Subcutaneous adipose tissue (tissue), 4 donors: Measurements from ENCODE around the gene IDI1. TPM values are rescaled to one million over a fixed set of nuclear protein-coding genes. Genes with fewer than 3 reads are reported as not detected.

ENCODE experiments used
- total RNA-seq, 4 donors: library from RNA; depleted of rRNA; stranded (reverse); fragments of >200 nt; gene quantifications; one replicate each; pipeline ENCODE4 v1.1.0, GENCODE V29; 2016
- TF ChIP-seq, protein P1 (sequence below): fragments of 450-650 bp; IDR thresholded peaks from one replicate; pipeline ENCODE4 v1.5.1; 2016; ENCODE audit warnings: low read depth, mild to moderate bottlenecking, control low read depth, antibody characterized with exemption, moderate library complexity

IDI1 gene
- total RNA-seq, 4 donors from 2014 or later, result 42.7 to 74.5 (median 55.2) TPM

DNA sequence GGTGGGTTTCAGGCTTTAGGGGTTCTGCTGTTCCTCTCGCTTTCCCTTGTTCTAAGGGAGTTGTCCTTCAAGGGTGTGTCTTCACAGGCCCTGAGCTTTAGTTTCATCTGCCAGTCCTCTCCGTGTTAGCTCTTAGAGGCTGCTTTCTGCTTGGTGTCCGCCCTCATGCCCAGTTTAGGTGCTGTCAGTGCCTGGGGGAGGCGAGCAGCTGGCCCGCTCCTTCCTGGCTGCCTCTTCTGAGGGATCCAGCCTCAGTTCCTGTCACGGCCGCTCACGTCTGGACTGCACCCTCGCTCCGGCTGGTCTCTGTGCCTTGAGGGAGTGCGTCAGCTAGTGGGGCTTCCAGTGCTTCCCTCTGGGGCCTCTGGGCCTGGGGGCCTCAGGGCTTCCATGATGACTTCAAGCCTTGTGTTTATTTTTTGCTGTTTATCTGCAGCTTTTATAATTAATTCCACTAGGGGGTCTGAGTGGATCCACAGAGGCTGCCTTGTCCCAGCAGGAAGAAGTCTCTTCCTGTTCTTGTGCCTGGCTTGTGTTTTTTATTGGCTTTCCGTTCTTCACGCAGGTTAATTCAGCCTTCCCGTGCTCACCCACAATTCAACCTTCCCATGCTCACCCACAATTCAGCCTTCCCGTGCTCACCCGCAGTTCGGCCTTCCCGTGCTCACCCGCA, 40.2 kb upstream of the IDI1 start:
- TF ChIP-seq, protein P1, sequence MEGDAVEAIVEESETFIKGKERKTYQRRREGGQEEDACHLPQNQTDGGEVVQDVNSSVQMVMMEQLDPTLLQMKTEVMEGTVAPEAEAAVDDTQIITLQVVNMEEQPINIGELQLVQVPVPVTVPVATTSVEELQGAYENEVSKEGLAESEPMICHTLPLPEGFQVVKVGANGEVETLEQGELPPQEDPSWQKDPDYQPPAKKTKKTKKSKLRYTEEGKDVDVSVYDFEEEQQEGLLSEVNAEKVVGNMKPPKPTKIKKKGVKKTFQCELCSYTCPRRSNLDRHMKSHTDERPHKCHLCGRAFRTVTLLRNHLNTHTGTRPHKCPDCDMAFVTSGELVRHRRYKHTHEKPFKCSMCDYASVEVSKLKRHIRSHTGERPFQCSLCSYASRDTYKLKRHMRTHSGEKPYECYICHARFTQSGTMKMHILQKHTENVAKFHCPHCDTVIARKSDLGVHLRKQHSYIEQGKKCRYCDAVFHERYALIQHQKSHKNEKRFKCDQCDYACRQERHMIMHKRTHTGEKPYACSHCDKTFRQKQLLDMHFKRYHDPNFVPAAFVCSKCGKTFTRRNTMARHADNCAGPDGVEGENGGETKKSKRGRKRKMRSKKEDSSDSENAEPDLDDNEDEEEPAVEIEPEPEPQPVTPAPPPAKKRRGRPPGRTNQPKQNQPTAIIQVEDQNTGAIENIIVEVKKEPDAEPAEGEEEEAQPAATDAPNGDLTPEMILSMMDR, result no peak

- TF ChIP-seq, protein P1, result no peak
Measured at GRCh38 chr10:1086787-1087186, 37.9 kb upstream of the IDI1 start.

DNA sequence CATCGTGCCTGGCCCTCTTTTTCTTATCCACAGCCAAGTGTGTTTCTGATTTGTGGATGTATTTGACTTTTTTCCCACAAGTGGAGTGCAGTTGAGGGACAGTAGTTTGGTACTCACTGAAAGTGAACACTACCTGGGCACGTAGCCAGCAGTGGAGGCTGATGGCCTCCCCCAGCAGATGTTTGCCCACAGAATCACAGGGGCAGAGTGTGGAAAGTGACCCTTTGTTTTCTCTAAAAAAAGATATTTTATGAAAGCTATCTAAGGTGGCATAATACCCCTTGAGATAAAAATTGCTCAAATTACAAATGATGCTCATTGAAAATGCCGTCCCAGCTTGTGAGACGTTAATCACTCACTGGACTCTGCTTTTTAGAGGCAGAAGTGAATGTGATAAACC, 36.3 kb upstream of the IDI1 start:
- TF ChIP-seq, protein P1, result no peak

DNA sequence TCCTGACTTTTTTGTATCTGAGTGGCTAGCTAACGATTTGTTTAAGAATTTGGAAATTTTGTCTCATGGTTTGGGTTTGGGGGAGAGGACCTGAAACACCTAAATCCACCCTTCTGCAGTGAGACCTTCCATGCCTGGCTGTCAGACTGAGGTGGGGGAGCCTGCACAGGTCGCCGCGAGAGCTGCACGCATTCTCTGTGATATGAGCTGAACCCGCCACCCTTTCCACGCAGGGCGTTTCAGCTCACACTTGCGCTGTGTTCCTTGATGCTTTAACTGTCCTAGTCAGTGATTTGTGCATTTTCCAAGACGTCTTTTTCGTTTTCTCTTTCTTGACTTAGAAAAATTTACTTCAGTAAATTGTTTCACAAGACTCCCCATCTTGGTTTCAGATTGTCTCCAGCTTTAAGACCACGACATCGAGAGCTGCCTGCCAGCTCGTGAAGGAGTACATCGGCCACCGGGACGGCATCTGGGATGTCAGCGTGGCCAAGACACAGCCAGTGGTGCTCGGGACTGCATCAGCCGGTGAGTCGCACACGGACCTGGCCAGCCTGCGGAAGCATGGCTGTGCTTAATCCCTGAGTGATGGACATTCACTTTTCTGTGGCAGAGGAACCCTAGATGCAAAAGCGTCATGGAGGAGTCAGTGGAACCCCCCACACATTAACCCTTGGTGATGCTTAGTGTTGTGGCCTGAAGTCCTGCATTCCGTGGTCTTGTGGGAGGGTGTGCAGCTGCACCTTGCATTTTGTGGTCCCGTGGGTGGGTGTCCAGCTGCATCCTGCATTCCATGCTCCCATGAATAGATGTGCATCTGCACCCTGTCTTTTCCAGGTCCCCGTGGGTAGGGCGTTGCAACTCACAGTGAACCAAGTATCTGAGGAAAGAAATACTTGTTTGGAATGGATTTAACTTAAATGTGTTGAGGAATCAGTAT, 35.4 kb upstream of the IDI1 start:
- TF ChIP-seq, protein P1, result no peak

GRCh38 chr10:1083581-1083980, 34.7 kb upstream of the IDI1 start:
- TF ChIP-seq, protein P1, result no peak

DNA sequence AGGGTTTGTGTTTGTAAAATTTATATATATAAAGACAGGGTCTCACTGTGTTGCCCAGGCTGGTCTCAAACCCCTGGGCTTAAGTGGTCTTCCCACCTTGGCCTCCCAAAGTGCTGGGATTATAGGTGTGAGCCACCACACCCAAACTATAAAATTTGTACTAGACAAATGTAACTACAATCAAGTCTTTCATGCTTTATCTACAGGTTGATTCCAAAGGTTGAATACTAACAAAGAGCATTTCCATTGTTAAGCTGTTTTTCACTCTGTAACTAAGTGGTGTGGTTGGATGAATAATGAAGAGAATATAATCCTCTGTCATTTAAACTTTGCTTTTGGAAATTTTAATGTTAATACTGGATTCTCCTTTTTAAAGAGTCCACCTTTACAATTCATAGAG, 29.7 kb upstream of the IDI1 start:
- TF ChIP-seq, protein P1, result no peak

DNA sequence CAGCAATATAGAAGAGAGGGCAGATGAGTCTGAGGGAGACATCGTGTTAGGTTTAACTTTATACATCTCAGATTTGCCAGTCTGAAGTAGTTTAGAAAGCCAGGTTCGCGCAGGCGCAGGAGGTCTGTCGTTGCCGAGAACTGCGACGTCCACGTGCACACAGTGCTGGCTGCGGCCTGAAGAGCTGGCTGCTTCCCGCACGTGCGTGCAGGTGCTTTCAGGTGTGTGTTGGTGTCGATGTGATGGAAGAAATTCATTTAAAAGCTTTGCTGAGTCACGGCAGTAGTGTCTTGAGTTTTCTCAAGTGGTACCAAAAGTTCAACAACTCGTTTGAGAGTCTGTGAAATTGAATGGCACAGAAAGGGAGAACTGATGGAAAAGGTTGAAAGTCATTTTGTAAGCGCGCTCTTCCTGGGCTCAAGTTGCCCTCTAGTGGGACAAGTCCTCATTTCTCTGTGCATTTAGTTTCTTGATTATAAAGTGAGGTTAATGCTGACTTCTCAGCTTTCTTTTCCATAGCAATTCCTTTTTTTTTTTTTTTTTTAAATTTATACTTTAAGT, 25.9 kb upstream of the IDI1 start:
- TF ChIP-seq, protein P1, result no peak
